GM19193 (cell line): Measurements from ENCODE around the gene TGFBI.

Experiments used
- POLR2A ChIP-seq: IDR thresholded peaks from 4 replicates; pipeline ENCODE4 v1.6.1; 2011; ENCODE audit not compliant: insufficient read depth, insufficient read length; ENCODE audit errors: extremely low read depth

The TGFBI gene

GRCh38 chr5:136057401-136058038 lies 28.7 kb downstream of the TGFBI start:
- TF ChIP-seq POLR2A: no peak

- no peak for TF ChIP-seq POLR2A
Measured at GRCh38 chr5:136058039-136058971, 29.5 kb downstream of the TGFBI start.

- TF ChIP-seq POLR2A: no peak
Measured at GRCh38 chr5:136058972-136059354, 30.2 kb downstream of the TGFBI start.

GRCh38 chr5:136060963-136061362 lies 32.2 kb downstream of the TGFBI start:
- no peak for TF ChIP-seq POLR2A

- no peak for TF ChIP-seq POLR2A
Measured at GRCh38 chr5:136061630-136062365, 33.0 kb downstream of the TGFBI start.

GRCh38 chr5:136062366-136063274 lies 33.8 kb downstream of the TGFBI start:
- no peak for TF ChIP-seq POLR2A

- no peak for TF ChIP-seq POLR2A
Measured at GRCh38 chr5:136063778-136064465, 35.1 kb downstream of the TGFBI start.

DNA sequence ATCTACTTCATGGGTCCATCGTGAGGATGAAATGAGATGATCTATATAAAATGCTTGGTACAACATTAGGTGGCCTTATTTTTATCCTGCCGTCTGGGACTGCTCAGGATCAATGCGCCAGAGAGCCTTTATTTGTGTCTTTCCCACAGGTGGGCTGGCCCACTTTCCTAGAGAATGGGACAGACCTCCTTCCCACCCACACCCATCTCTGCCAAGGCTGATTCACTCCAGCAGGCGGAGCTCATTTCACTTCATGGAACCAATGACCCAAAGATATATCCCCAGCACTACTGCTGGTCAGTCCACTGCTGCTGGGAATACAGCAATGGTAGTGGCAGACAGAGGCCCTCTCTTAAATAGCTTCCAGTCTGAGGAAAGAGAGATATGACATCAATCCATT lies 35.7 kb downstream of the TGFBI start:
- TF ChIP-seq POLR2A: no peak

DNA sequence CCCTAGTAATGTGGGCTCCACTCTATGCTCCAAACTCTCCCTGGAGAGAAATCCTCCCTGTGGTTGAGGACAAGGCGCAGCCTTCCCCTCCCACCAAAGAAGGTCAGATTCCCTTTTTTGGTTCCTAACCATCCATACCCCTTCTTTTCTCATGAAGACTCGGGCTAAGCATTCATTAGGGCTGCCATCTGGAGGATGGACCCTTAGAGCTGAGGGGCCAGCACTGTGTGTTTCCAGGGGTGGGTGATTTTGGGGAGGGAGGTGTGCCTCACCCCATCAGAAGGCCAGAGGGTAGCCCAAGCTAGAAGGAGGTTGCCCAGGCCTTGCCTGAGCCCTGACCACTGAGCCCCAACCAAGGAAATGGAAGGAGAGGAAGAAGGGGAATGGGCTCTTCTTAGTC lies 36.8 kb downstream of the TGFBI start:
- TF ChIP-seq POLR2A: no peak

DNA sequence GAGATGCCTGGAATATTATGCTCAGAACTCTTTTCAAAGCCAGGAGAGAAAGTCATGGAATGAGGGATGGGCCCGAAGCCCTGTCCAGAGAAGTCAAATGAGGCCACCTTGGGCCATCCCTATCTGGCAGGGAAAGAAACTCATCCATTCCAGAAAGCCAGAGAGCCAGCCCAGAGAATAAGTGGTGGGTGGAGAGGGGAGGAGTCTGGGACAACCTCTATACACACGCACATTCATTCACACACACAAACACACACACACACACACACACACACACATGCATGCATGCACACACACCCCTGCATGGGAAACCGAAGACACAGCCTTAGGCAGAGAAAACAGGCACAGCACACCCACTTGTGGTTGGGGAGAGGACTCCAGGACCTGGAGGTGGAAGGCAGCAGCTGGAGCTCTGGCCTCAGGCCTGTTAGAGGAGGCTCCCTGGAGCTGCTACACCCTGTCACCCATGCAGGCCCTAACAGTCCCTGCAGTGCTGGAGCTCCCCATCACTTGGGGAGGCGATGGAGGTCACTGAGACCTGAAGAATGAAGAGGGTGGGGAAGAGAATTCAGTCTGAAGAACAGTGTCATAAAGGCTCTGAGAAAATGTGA lies 38.0 kb downstream of the TGFBI start:
- TF ChIP-seq POLR2A: no peak

DNA sequence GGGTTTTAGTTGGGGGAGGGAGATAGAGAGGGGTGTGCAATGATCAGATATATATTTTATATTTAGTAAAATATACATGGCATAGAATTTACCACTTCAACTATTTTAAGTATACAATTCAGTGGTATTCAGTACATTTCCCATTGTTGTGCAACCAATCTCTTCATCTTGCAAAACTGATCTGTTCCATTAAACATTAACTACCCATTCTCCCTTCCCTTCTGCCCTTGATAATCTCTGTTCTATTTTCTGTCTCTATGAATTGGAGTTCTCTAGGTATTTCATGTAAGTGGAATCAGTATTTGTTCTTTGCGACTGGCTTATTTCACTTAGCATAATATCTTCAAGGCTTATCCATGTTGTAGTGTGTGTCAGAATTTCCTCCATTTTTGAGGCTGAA lies 38.6 kb downstream of the TGFBI start:
- no peak for TF ChIP-seq POLR2A

- no peak for TF ChIP-seq POLR2A
Measured at GRCh38 chr5:136070486-136071285, 41.9 kb downstream of the TGFBI start.
